GM10266 (cell line): ENCODE data around the gene CRNN.

Experiments used
- DNase-seq: peaks from one replicate; pipeline ENCODE4 v3.0.0; 2012; ENCODE audit errors: extremely low spot score
- TF ChIP-seq, protein P1 (sequence below): IDR thresholded peaks from 2 replicates; pipeline ENCODE4 v1.5.1; 2012; ENCODE audit warnings: mild to moderate bottlenecking, low read depth; ENCODE audit not compliant: control insufficient read depth, insufficient read depth; ENCODE audit errors: missing control alignments

CRNN gene

DNA sequence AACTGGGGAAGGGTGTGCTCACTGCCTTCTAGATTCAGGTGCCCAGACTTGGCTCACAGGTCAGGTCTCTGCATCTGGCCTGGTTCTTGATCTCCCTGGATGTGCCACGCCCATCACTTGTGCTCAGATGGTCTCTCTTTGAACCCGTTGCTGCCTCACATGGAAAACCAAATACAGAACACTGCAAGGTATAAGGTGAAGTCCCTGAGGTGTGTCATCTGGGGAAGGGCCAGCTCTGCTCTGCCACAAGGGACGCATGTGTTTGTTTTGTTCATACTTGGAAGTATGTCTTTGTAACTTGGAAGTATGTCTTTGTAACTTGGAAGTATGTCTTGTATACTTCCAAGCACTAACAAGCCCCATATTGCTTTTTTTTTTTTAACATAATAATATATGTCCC lies 13.4 kb upstream of the CRNN start:
- TF ChIP-seq, protein P1, sequence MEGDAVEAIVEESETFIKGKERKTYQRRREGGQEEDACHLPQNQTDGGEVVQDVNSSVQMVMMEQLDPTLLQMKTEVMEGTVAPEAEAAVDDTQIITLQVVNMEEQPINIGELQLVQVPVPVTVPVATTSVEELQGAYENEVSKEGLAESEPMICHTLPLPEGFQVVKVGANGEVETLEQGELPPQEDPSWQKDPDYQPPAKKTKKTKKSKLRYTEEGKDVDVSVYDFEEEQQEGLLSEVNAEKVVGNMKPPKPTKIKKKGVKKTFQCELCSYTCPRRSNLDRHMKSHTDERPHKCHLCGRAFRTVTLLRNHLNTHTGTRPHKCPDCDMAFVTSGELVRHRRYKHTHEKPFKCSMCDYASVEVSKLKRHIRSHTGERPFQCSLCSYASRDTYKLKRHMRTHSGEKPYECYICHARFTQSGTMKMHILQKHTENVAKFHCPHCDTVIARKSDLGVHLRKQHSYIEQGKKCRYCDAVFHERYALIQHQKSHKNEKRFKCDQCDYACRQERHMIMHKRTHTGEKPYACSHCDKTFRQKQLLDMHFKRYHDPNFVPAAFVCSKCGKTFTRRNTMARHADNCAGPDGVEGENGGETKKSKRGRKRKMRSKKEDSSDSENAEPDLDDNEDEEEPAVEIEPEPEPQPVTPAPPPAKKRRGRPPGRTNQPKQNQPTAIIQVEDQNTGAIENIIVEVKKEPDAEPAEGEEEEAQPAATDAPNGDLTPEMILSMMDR = no peak
- no peak for DNase-seq

DNA sequence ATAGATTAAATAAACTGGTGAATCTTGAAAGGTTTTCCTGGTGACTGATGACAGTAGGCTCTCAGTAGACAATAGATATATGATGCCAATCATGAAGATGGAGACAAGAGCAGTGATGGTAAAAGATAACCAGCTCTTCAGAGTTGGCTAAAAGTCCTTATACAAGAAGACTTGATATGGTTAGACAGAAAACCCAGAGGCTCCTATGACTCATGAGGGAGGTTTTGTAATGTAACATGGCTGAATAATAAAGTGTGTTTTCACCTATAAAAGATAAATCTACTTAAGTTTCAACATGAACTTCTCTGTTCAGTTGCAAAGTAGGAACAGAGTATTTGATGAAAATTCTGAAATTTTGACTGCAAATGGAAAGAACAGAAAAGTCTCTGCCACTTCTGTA lies 12.7 kb upstream of the CRNN start:
- no peak for DNase-seq
- TF ChIP-seq, protein P1 = no peak

DNA sequence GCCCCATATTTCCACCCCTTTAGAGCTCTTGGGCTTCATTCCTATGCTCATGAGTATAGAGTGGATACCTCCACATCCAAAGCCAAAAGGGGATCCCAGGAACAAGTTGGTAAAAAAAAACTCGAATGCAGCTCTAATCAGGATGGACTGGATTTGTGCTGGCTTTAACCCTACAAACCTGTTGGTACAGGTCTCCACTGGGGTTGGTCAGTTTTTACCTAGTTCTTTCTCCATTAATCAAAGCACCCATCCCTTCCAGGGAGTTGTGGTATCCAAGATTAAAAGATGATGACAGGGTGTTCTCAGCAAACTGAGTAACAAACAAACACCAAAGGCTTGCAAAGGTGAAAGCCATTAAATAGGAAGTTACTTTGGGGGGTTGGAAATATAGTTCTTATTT lies 5.9 kb upstream of the CRNN start:
- TF ChIP-seq, protein P1 = no peak
- DNase-seq = no peak

DNA sequence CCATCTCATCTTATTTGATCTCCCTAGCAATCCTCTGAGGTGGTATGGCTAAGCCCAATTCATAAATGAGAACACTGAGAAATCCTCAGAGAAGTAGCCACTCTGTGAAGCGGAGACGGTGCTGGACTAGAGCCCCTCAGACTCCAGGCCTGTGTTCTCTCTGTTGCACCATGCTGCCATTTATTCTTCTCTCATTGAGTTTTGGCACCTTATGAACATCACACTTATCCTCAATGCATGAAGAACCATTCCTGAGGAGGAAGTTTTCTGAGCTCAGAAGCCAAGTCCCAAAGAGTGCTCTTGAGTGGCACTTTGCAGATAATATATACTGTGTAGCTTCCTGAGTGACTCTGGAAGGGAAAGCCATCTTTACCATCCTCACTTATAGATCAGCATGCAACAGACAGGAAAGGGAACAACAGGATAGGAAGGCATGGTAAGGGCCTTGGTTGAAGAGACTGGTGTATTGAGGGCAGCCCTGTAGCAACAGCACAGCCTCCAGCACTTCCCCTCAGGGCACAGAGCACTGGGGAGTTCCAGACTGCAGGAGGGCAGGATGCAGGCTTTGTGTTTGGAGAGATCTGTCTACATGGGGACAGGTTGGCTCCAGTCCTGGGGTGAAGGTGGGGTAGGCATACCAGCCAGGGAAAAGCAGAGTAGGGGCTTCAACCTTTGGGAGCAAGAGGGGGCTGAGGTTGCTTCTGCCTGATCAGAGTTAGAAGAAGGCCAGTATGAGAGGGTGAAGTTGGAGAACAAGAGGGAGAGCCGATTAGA lies 1.6 kb upstream of the CRNN start:
- TF ChIP-seq, protein P1 = no peak
- DNase-seq = no peak

DNA sequence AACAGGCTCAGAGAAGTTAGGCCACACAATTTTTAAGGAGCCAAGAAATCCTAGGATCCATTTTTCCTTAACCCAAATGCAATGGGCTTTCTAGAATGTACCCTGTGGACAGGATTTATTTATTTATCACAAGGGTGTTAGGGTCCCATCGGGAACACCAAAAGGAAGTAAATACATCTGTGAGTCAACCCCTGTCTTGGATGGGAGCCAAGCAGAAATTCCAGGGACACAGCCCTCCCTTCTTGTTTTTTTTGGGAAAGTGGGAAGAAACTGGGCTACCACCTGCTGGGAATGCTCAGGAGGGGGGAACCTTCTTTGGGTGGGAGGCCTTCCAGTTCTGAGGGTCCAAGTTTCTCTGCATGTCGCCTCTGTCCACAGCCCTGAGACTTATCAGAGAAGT lies 1.3 kb downstream of the CRNN start:
- TF ChIP-seq, protein P1 = no peak
- no peak for DNase-seq

DNA sequence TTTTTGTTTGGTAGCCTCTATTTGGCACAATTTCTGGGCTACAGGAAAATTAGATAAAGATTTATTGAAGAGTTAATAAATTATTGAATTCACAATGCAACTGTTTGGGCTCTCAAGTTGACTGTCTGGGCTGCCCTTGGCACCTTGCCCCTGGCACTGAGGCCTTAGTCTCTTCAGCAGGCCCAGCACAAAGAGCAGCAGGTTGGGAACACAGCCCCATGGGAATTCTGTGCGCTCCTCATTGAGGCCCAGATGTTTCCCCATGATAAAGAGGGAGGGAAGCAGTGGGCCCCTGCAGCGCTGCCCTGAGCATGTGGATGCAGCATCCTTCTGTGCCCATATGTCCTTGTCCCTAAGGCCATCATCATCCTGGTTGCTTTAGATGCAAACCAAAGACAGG lies 2.9 kb downstream of the CRNN start:
- TF ChIP-seq, protein P1 = no peak
- no peak for DNase-seq

DNA sequence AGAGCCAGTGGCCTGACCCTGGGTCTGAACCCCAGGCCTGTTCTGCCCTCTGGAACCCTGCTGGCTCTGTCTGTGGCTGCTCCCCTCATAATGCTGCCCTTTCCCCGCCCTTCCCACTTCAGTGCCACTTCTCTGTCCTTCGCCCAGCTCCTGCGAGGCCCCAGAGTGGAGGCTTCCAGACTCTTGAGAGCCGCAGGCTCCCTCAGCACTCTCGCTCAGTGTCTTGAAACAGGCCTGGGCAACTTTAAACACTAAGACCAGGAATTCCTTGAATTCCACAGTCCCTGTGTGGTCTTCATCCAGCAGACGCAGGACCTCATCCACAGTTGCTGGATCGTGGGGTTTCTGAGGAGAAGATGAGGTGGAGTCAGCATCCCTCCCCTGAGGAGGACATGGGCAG lies 3.5 kb downstream of the CRNN start:
- TF ChIP-seq, protein P1 = no peak
- DNase-seq = no peak
